ENCODE measurements around the gene CST8.

DNA sequence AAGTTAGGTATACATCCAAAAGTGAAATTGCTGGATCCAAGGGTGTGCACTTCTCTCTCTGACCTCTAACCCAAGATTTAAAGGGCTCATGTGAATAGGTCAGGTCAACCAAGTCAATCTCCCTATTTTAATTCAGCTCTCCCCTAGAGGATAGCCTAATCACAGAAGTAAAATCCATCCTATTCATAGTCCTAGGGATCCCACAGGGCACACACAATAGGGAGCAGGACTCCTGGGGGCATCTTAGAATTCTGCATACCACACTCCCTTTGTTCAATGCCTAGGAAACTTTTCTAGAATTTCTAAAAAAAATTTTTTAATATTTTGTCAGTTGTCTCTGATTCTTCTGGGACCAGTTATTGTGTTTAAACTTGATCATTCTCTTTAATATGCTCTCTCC is 42.2 kb downstream of the CST8 start:
- TF ChIP-seq POLR2AphosphoS5 (IDR thresholded peaks at IDR 0.05; ENCODE audit: low read depth, low read length) (no peak), TCF12 (IDR thresholded peaks at IDR 0.05) (no peak), JUND (IDR thresholded peaks at IDR 0.05) (no peak)
- TF ChIP-seq, protein P1, sequence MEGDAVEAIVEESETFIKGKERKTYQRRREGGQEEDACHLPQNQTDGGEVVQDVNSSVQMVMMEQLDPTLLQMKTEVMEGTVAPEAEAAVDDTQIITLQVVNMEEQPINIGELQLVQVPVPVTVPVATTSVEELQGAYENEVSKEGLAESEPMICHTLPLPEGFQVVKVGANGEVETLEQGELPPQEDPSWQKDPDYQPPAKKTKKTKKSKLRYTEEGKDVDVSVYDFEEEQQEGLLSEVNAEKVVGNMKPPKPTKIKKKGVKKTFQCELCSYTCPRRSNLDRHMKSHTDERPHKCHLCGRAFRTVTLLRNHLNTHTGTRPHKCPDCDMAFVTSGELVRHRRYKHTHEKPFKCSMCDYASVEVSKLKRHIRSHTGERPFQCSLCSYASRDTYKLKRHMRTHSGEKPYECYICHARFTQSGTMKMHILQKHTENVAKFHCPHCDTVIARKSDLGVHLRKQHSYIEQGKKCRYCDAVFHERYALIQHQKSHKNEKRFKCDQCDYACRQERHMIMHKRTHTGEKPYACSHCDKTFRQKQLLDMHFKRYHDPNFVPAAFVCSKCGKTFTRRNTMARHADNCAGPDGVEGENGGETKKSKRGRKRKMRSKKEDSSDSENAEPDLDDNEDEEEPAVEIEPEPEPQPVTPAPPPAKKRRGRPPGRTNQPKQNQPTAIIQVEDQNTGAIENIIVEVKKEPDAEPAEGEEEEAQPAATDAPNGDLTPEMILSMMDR (IDR thresholded peaks at IDR 0.05): no peak

Measured in SK-N-SH (cell line).